GM21381 (cell line): ENCODE results near the gene SKA2.
A peak's percentile ranks its signal among the peaks of the same experiment; 100 is the strongest.
"Not testable (repeated sequence)": the region's sequence is repeated elsewhere in the genome, so short reads cannot be mapped to it uniquely, and the experiment has no call there.

Experiments
- ATAC-seq: cut with Tn5 transposase; IDR thresholded peaks from one replicate; pipeline ENCODE4 v1.9.1; 2021; ENCODE audit warnings: mild to moderate bottlenecking, moderate library complexity; ENCODE audit not compliant: unreplicated experiment

SKA2 gene, protein sequence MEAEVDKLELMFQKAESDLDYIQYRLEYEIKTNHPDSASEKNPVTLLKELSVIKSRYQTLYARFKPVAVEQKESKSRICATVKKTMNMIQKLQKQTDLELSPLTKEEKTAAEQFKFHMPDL

DNA sequence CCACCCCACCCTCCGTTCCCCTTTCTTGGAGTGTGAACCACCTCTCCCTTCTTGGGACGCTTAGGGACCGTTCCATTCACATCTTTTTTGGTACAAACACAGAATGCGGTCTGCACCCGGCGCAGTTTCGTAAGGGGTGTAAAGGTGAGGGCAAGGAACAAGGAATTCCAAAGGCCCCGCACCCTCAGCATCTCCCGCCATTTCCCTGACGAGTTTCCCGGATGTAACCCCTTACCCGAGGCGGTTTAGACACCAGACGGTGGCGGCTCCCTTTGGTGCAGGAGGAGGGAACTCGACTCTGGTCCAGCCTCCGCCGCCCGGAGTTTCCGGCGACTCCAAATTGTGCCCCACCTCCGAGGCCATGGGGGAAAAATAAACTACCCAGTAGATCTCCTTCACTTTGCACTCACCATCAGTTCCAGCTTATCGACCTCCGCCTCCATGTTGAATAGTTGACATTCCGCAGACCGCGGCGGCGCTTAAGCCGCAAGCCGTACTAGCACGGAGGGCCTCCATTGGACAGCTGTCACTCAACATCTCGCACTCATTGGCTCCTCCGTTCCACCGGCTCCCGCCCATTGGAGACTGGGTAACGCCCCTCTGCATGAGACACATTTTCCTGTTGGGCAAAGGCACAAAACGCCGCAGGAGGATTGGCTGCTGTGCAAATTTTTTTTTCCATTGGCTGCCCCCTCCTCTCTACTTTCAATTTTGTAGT is at the start of gene SKA2:
TSS of gene SKA2 (minus strand) at position 466 of the 718 bp plus-strand sequence. CDS start at position 443, 23 bp downstream.
- peak; percentile 72 for ATAC-seq

DNA sequence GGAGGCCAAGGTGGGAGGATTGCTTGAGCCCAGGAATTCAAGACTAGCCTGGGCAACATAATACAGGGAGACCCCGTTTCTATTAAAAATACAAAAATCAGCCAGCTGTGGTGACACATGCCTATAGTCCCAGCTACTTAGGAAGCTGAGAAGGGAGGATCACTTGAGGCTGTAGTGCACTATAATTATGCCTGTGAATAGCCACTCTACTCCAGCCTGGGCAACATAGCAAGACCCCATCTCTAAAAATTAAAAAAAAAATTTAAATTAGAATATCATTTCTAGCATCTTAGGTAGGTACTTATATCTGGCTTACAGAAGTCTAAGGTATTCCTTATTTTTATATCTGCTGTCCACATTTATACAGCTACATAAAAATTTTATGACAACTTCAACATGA is 47.3 kb upstream of the SKA2 start:
- no peak for ATAC-seq

DNA sequence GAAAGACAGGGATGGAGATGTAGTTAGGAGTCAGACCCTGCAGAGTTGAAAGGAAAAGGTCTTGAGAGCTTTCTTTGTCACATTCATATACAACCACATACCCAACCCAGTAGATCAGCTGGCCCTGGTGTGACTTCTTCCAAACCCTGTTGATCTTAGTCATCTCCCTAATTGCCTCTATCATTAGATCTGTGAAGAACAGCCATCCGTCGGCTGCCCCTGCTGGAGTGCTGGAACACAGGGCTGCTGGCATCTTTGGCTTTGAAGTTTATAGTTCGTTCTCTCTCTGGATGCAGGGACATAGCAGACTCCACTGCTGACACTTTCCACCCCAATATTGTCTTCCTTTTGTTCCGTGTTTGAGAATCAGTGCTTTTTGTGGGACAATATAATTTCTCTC is 44.4 kb upstream of the SKA2 start:
- no peak for ATAC-seq

DNA sequence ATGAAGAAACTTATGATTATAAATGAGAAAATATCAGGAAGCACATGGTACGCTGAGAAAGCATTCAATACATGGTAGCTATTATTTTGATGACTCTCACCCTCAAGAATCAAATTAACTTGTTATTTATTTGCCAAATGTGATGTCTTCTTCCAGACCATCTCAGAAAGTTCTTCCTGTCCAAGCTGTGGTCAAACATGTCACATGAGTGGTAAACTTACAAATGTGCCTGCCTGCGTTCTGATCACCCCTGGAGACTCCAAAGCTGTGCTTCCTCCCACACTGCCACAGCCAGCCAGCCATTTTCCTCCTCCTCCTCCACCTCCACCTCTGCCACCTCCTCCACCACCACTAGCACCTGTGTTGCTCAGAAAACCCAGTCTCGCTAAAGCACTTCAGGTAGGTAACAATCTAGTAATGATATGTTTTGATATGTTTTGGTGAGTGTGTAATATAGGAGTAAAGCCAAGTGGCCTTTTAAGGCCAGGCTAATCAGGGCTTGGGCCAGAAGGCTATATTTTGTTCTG is 38.4 kb upstream of the SKA2 start:
- no peak for ATAC-seq

DNA sequence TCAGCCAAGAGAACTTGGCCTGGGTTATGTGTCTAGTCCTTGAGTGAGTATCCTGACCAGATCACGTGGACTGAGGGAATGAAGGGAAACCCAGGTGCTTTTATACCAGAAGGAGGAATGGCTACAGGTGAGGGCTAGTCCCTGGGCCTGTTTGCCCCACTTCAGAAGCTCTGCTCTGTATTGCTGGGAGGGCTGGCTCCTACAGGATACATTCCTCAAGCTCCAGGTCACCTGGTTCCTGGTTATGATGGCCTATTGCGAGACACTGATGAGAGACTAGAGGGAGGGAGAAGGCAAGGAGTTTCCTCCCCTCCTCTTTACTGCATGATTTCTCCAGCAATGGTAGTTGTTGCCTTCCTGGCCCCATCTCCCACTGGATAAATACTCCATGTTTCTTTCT is 35.8 kb upstream of the SKA2 start:
- ATAC-seq, result no peak

DNA sequence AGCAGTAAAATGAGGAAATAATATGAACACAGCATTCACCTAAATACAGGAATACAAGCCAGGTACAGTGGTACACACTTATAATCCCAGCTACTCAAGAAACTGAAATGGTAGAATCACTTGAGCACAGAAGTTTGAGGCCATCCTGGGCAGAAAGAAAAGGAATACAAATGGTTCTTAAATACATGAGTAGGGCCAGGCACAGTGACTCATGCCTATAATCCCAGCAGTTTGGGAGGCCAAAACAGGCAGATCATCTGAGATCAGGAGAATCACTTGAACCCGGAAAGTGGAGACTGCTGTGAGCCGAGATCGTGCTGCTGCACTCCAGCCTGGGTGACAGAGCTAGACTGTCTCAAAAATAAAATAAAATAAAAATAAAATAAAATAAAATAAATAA is 31.9 kb upstream of the SKA2 start:
- no peak for ATAC-seq

DNA sequence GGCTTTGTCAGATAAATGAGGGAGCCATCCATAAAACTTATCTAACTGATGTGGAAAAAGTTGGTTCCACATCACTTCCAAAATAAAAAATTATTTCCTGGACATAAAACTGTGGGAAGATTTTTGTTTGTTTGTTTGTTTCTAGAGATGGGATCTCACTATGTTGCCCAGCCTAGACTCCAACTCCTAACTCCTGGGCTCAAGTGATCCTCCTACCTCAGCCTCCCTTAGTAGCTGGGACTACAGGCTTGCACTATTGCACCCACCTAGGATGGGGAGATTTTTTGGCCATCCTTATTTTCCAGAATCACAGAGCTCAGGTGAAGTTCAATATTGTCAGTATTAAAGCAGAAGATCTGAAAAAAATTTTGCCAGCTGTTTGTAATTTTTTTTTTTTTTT is 31.0 kb upstream of the SKA2 start:
- no peak for ATAC-seq

DNA sequence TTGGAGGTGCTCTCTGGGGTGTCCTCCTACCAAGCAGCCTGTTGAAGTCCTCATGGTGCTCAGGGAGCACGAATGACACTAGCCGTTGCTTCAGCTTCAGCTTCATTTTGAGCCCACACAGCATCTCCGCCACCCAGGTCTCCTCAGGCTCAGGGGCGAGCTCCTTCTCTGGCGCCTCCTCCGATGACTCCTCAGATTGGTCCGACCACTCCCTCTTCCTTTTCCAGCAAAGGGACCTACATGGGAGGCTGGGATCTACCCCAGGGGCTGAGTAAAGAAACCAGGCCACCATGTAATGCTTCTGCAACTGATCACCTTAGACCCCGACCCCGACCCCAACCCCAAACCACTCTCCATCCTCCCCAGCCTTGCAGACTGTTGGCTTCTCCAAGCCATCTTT is 26.5 kb upstream of the SKA2 start:
- no peak for ATAC-seq

DNA sequence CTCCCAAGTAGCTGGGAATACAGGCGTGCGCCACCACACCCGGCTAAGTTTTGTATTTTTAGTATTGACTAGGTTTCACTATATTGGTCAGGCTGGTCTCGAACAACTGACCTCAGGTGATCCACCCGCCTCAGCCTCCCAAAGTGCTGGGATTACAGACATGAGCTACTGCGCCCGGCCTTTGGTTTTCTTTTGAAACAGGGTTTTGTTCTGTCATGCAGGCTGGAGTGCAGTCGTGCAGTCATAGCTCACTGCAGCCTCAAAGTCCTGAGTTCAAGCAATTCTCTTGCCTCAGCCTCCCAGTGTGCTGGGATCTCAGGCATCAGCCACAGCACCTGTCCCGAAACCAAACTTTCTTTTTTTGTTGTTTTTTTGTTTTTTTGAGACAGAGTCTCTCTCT is 25.6 kb upstream of the SKA2 start:
- ATAC-seq, result no peak

DNA sequence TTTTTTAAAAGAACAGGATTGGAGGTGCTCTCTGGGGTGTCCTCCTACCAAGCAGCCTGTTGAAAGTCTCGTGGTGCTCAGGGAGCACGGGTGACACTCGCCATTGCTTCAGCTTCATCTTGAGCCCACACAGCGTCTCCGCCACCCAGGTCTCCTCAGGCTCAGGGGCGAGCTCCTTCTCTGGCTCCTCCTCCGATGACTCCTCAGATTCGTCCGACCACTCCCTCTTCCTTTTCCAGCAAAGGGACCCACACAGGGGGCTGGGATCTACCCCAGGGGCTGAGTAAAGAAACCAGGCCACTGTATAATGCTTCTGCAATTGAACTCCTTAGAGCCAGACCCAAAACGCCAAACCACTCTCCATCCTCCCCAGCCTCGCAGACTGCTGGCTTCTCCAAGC is 24.6 kb upstream of the SKA2 start:
- ATAC-seq, result not testable (repeated sequence)

DNA sequence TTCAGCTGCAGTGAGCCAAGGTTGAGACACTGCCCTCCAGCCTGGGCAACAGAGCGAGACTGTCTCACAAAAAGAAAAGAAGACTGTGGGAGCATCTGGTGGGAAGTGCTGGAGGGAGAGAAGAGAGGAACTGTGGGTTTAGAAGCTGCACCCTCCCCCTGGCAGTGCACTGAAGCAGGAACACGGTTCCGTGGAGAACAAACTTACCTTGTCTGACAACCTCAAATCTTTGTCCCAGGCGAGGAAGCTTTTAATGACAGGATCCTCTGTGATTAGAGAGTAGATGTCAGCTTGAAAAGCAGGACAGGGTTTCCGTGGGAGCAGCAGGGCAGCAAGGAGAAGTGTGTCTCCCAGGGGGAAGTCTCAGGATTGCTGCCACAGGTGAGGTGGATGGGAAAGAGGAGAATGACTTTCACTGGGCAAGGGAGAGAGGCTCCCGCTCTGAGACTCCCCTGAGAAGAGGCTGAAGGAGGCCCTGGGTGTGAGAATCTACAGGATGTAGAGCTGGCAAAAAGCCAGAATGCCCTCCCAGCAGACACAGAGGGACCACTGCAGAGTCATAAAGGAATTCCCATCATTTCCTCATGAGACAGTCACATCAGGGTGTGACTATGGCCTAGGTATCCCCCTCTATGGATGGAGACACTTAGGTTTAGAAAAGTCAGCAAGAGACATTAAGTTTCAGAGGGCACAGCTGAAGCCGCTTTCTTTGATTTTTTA is 23.4 kb upstream of the SKA2 start:
- ATAC-seq, result no peak

DNA sequence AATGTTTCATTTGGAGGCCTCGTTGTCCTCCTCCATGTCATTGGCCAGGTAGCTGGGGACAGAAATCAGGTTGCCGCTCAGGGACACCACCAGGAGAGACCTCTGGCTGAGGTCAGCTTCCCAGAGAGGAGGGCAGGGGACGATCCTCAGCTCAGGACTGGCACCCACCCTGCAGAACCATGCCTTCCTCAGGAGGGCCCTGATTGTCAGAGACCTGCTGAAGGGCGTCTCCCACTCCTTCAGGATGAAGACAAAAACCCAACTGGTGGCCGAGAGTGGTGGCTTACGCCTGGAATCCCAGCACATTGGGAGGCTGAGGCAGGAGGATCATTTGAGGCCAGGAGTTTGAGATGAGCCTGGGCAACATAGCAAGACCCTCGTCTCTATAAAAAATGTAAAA is 20.1 kb upstream of the SKA2 start:
- no peak for ATAC-seq

DNA sequence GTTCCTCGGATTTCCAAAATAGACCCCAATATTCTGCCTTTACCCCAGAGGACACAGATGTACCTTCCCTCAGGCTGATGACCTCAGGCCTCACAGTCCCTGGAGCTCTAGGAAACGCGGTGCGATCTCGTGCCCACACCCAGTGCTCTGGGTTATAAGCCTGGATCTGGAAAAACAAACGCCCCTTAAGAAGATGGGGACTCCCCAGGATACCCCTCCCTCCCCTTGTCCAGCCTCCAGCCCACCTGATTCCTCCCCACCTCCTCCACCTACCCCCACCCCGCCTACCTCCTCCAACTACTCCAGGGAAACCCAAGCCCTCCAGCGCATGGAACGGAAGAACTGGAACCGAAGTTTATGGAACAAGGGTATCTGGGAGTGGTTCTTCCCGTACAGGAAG is 19.7 kb upstream of the SKA2 start:
- ATAC-seq, result no peak

DNA sequence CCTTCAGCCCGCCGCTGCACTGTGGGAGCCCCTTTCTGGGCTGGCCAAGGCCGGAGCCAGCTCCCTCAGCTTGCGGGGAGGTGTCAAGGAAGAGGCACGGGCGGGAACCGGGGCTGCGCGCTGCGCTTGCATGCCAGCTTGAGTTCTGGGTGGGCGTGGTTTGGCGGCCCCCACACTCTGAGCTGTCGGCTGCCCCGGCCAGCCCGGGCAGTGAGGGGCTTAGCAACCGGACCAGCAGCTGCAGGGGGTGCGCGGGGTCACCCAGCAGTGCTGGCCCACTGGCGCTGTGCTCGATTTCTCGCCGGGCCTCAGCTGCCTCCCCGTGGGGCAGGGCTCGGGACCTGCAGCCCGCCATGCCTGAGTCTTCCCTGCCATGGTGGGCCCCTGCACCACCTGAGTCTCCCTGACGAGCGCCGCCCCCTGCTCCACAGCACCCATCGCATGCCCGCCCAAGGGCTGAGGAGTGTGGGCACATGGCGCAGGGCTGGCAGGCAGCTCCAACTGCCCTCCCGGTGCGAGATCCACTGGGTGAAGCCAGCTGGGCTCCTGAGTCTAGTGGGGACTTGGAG is 17.5 kb upstream of the SKA2 start:
- no peak for ATAC-seq

DNA sequence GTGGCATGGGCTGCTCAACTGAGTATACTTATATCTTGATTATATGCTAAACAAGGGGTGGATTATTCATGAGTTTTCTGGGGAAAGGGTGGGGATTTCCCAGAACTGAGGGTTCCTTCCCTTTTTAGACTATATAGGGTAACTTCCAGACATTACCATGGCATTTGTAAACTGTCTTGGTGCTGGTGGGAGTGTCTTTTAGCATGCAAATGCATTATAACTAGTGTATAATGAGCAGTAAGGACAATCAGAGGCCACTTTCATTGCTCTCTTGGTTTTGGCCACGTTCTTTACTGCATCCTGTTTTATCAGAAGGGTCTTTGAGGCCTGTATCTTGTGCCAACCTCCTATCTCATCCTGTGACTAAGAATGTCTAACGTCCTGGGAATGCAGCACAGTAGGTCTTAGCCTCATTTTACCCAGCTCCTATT is 12.6 kb upstream of the SKA2 start:
- ATAC-seq, result no peak

DNA sequence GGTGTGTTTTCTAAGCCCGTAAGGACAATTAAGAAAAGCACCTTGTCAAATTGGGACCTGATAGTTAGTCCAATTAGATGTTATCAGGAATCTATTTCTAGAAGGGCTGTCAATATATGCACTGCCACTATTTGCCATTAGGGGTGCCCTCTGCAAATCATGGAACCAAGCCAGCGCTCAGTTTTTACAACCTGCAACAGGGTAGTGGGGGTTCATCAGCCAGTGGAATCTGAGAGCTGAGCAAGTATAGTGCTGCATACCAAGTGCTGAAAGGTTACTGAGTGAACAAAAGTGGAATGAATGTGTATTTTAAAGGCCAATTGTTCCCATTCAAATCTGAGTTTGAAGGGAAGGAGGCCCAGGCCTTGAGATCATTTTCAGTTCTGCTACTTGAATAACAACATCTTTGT is 11.0 kb upstream of the SKA2 start:
- ATAC-seq, result no peak

DNA sequence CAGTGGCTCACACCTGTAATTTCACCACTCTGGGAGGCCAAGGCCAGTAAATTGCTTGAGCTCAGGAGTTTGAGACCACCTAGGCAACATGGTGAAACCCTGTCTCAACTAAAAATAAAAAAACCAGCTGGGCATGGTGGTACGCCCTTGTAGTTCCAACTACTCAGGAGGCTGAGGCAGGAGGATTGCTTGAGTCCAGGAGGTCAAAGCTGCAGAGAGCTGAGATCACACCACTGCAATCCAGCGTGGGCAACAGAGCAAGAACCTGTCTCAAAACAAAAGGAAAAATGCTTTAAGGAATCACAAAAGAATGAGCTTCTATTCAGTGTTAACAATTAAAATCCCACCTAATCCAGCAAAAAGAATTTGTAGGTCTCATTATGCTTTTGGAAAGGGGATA is 6.5 kb upstream of the SKA2 start:
- ATAC-seq, result no peak

DNA sequence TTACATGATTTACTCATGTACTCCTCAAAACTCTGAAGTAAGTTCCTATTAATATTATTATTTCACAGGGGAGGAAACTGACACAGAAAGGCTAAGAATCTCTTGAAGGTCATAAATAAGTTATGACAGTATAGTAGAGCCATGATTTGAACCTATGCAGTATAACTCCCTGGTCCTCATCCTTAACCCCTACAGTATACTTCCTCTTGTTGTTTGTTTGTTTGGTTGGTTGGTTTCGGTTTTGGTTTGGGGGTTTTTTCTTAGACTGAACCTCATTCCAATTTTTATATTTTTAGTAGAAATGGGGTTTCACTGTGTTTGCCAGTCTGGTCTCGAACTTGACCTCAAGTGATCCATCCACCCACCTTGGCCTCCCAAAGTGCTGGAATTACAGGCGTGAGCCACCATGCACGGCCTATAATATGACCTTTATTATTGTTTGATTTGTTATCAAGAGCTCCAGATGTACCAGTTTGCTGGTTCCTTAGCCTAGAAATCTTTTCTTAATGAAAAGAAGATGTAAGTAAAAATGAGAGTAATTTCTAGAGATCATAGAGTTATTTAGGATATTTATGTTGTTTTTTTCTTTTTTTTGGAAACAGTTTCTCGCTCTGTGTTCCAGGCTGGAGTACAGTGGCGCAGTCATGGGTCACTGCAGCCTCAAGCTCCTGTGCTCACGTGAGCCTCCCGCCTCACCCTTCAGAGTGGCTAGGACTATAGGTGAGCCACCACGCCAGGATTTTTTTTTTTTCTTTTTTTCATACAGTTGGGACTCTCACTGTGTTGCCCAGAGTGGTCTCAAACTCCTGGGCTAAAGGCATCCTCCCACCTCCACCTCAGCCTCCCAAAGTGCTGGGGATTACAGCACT is 5.4 kb upstream of the SKA2 start:
- no peak for ATAC-seq

DNA sequence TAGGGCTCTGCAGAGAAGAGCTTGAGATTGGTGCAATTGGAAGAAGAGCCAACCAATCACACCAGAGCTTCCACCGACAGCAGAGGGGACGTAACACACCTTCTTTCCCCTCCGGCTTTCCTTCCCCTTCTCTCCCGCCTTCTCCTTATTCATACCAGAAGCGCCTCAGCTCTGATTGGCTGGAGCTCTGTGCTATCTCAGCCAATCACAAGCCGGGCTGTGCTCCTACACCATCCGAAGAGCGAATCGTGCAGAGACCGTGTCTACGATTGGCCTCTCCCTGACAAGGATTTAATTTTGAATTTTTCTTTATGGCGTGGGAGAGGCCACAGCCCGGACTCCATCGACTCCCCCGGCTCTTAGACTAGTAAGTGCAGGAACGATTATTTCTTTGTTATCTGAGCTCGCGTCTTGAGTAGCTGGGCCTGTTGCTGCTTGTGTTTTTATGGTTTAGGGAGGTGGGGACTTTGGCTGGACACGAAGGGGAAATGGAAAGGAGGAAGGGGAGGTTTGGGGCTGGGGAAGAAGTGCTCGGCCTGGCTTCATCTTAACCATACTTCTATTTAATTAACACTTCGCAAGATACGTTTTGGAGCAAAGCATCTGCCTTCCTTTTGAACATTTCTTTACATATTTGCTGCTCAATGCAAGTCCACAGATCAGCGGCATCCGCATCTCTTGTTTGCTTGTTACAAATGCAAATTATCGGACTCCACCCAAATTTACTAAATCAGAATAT is 622 bp upstream of the SKA2 start, which contains the start of gene PRR11:
TSS of gene PRR11 (plus strand) at position 308 of the 739 bp plus-strand sequence. CDS start 14,007 bp downstream, outside the sequence.
- ATAC-seq, result peak; percentile 91

DNA sequence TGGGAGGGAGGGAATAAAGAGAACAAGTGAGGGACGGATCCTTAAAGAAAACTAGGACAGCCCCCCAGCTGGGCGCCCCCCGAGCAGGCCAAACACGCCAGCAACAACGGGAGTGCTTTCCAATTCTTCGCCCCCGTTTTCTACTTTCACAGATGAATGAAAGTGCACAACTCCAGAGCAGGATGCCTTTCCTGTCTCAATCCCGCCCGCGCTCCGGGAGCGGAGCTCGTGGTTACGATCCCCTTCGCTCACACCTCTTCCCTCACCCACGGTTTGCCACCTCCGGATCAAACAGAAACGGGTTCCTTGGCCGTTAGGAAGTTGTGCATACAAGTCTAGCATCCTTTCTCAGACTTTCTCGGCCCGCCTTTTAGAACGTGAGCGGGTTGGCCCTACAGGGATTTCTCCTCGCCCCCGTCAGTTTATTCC is 680 bp downstream of the SKA2 start:
- ATAC-seq, result no peak
